Hindlimb muscle (tissue), 1 donor: ENCODE measurements around the gene FOXN3. TPM values are rescaled to one million over a fixed set of nuclear protein-coding genes. Genes with fewer than 3 reads are reported as not detected.

Source experiments
- DNase-seq: peaks from one replicate; pipeline ENCODE4 v3.0.0-alpha.2; 2013
- polyA plus RNA-seq: library from polyadenylated mRNA; unstranded; fragments of 120-200 nt; gene quantifications from one replicate; pipeline ENCODE4 v1.2.1, GENCODE V29; 2013; ENCODE audit not compliant: insufficient read length

The FOXN3 gene
- 67.6 TPM for polyA plus RNA-seq

- peak; percentile 98 for DNase-seq
Measured at GRCh38 chr14:89417091-89417464, at the start of gene FOXN3. Gene FOXN3 (minus strand): TSS chr14:89417233. CDS start chr14:89412476, 4,757 bp downstream.

- no peak for DNase-seq
Measured at GRCh38 chr14:89466484-89466883, 49.5 kb upstream of the FOXN3 start.

GRCh38 chr14:89465876-89466275, 48.8 kb upstream of the FOXN3 start:
- DNase-seq: no peak

GRCh38 chr14:89461256-89461655, 44.2 kb upstream of the FOXN3 start:
- DNase-seq: no peak

DNA sequence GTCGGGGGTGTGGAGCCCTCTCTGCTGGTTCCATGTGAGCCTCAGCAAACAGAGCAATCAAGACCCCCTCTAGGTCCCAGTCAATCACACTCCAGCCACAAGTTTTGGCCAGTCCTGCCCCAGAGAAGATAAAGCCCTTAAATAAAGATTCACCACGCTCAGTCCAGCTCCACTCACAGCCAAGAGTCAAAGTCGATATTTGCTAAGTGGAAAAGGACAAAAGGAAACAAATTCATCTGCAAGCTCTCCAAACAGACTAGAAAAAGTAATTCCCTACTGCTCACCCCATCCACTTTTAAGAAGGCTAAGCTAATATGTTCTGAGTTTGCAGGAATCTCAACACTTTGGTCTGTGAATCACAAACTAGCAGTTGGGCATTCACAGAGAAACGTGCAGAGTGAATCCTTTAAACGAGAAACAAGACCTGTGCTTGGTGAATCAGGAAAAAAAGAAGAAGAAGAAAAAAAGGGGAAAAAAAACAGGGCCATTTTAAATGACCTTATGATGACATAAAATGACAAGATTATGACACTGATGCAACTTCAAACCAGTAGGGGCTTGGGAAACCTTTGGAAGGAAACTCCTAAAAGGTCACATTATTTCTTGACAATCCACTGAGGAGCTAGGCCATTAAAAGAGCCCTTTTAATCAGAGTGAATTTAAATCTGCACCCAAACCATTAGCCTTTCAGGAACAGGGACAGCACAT, 41.8 kb upstream of the FOXN3 start:
- no peak for DNase-seq

- no peak for DNase-seq
Measured at GRCh38 chr14:89457007-89457406, 40.0 kb upstream of the FOXN3 start.

GRCh38 chr14:89455412-89455811, 38.4 kb upstream of the FOXN3 start:
- no peak for DNase-seq

DNA sequence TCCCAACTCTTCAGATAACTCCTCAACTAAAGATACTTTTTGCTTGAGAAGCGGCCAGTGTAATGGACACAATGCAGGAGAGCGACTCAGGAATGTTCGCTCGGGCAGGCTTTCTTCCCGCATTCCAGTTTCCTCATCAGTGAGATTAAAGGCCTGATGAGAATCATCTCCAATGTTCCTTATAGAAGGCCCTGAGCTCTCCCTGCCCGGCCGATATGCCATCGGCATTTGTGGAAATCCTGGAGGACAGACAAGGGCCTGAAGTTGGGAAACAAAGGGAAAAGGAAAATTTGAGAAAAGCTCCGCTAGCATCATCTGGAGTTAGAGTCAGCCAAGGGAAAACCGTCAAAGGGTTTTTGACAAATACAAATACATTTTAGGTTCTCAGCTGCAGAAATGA, 38.0 kb upstream of the FOXN3 start:
- DNase-seq: no peak

GRCh38 chr14:89452281-89452680, 35.2 kb upstream of the FOXN3 start:
- DNase-seq: no peak

- DNase-seq: no peak
Measured at GRCh38 chr14:89451229-89451628, 34.2 kb upstream of the FOXN3 start.

DNA sequence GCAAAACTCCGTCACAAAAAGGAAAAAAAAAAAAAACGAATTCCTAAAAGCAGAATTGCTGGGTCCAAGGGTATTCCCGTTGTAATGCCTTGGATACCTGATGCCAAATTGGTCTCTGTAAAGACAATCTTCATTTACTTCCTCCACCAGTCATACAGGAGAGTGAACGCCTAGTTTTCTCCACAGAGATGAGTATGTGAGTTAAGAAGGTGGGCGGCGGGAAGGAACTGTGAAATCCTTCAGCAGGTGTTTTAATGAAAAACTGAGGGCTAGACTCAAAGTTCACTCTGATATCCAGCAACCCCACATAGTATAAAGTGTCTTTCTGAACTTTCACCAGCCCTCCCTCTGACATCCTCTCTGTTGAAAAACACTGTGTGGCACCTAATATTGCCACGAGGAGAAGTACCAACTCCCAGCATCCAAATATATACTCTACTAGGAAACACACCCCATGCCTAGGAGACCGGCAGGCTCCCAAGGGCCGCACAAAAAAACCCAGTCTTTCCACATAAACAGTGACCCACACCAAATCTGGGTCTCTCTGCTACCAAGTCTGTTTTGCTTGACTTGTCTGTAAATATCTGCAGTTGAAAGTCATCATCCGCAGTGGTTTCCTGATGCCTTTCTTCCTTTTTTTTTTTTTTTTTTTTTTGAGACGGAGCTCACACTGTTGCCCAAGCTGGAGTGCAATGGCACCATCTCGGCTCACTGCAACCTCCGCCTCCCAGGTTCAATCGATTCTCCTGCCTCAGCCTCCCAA, 30.3 kb upstream of the FOXN3 start:
- DNase-seq: no peak

GRCh38 chr14:89445273-89445973, 28.4 kb upstream of the FOXN3 start:
- DNase-seq: no peak

- no peak for DNase-seq
Measured at GRCh38 chr14:89444516-89445125, 27.6 kb upstream of the FOXN3 start.

- DNase-seq: no peak
Measured at GRCh38 chr14:89444044-89444443, 27.0 kb upstream of the FOXN3 start.

DNA sequence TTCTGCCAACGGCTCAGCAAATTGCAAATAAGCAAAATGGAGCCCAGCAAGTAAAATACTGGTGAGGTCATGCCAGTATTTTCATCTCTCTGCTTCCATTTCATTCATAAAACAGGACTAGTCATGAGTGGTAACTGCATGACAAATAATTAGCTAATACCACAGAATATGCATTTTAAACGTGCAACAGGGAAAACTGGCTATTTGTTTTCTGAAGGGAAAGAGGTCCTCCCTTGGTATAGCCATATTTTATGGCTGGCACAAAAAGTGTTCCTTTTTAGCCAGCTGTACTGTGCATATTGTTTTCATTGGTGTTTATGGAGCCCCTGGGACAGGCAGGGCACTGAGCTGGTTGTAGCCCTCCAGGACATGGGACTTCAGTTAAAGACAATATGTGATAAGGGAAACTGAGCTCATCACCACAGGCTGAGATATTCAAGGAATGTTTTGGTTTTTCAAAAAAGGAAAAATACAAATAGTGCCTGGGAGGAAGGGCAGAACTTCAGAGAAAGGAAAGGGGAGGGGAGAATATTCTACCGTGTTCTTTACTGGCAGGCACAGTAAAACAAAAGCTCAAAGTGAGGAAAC, 26.1 kb upstream of the FOXN3 start:
- no peak for DNase-seq

- no peak for DNase-seq
Measured at GRCh38 chr14:89442280-89442679, 25.2 kb upstream of the FOXN3 start.

- no peak for DNase-seq
Measured at GRCh38 chr14:89440986-89441909, 24.2 kb upstream of the FOXN3 start.

GRCh38 chr14:89435892-89436656, 19.0 kb upstream of the FOXN3 start:
- DNase-seq: no peak

DNA sequence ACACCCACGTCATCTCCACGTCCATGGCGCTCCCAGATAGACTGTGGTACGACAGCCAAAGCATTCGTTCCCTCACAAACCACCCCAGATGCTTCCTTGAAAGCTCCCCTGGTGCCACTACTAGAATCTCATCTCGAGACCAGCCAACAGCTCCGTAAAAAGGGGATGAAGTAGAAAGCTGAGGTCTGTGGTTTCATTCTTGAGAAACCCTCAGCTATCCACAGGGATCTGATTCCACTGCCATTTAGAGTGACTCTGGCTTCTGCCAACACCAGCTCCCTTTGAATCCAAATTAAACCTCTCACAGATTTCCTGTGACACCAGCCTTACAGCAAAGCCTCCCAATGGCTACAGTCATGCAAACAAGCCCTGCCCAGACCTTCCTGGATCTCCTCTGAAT, 18.5 kb upstream of the FOXN3 start:
- no peak for DNase-seq

DNA sequence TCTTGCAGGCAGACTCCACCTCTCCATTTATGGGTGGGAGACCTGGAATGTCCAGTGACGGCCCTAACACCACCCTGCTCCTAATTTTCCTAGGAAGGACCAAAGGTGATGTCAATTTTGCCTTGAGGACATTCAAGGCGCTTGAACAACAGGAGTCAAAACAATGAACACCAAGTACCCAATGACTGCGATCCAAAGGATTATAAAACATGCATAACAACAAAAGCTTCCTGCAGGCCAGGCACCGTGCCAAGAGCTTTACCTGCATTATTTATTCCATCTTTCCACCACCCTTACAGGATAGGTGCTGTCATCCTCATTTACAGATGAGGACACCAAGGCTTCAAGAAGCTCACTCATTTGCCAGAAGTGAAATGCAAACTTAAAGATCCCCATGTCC, 15.2 kb upstream of the FOXN3 start:
- DNase-seq: no peak
